DOHH2 (cell line): ENCODE results near the gene UFSP1.

Experiments
- EZH2phosphoT487 ChIP-seq: fragments of 200-600 bp; sonication (generic); IDR thresholded peaks from 2 replicates; pipeline ENCODE4 v1.6.1; 2017; ENCODE audit warnings: borderline replicate concordance, mild to moderate bottlenecking, antibody characterized with exemption, low read length, moderate library complexity, mixed read lengths
- TF ChIP-seq, protein P1 (sequence below): fragments of 200-600 bp; sonication (generic); IDR thresholded peaks from one replicate; pipeline ENCODE4 v1.5.1; 2014; ENCODE audit warnings: antibody characterized with exemption, mild to moderate bottlenecking, low read depth, low read length; ENCODE audit not compliant: poor library complexity, severe bottlenecking

DNA sequence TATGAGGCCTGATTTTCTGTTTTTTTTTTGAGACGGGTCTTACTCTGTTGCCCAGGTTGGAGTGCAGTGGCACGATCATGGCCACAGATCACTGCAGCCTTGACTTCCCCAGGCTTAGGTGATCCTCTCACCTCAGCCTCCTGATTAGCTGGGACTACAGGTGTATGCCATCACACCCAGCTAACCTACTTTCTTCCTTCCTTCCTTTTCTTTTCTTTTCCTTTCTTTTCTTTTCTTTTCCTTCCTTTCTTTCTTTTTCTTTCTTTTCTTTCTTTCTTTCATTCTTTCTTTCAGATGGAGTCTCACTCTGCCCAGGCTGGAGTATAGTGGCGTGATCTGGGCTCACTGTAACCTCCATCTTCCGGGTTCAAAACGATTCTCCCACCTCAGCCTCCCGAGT lies 10.8 kb downstream of the UFSP1 start:
- TF ChIP-seq, protein P1, sequence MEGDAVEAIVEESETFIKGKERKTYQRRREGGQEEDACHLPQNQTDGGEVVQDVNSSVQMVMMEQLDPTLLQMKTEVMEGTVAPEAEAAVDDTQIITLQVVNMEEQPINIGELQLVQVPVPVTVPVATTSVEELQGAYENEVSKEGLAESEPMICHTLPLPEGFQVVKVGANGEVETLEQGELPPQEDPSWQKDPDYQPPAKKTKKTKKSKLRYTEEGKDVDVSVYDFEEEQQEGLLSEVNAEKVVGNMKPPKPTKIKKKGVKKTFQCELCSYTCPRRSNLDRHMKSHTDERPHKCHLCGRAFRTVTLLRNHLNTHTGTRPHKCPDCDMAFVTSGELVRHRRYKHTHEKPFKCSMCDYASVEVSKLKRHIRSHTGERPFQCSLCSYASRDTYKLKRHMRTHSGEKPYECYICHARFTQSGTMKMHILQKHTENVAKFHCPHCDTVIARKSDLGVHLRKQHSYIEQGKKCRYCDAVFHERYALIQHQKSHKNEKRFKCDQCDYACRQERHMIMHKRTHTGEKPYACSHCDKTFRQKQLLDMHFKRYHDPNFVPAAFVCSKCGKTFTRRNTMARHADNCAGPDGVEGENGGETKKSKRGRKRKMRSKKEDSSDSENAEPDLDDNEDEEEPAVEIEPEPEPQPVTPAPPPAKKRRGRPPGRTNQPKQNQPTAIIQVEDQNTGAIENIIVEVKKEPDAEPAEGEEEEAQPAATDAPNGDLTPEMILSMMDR, result no peak
- no peak for TF ChIP-seq EZH2phosphoT487
